Sciatic nerve (tissue), 2 donors: Measurements from ENCODE around the gene PRPF40B. TPM values are rescaled to one million over a fixed set of nuclear protein-coding genes. Genes with fewer than 3 reads are reported as not detected.

Experiments
- ATAC-seq: fragments of 200-7000 bp; cut with Tn5 transposase; one replicate; pipeline ENCODE4 v1.9.1; 2020; ENCODE audit warnings: mild to moderate bottlenecking, moderate library complexity
- DNase-seq: peaks from one replicate; pipeline ENCODE4 v3.0.0-alpha.2; 2020; ENCODE audit warnings: low spot score
- intact Hi-C: fragments of 100-400 bp; cut with DNase I; formaldehyde crosslinking; loops from one replicate; pipeline ENCODE4 v1.14.2; 2022
- total RNA-seq: library from RNA; stranded (reverse); fragmentation: NEBNext Ultra II Directional; extraction: Animal tissue kit (Norgen Biotek cat#: 25700); gene quantifications from one replicate; pipeline ENCODE4 v1.2.1, GENCODE V29; 2021
- donor health status: DM: no; HTN: no; CAD: no.
- donor health status: DM: no; HTN: no; CAD: no.

PRPF40B gene
- total RNA-seq: 37.9 TPM

GRCh38 chr12:49623142-49623904 is at the start of gene PRPF40B:
Gene PRPF40B, plus strand, starts transcription at chr12:49623561. Its CDS starts 30 bp downstream, at chr12:49623591.
- ATAC-seq (peak; percentile 93), DNase-seq (peak; percentile 90)
- intact Hi-C loops: no loop called here

GRCh38 chr12:49577589-49578315 is 45.6 kb upstream of the PRPF40B start:
- no peak for DNase-seq
- intact Hi-C loops: no loop called here
- ATAC-seq: no peak

GRCh38 chr12:49578471-49579112 is 44.8 kb upstream of the PRPF40B start:
- no peak for ATAC-seq
- intact Hi-C loops: no loop called here

GRCh38 chr12:49580572-49581535 is 42.5 kb upstream of the PRPF40B start:
- intact Hi-C loops: no loop called here
- peak; percentile 82 for DNase-seq

More at GRCh38 chr12:49578471-49579112, 44.8 kb upstream of the PRPF40B start:
- DNase-seq: no peak

GRCh38 chr12:49582201-49582600 is 41.2 kb upstream of the PRPF40B start:
- ATAC-seq (no peak), DNase-seq (no peak)
- intact Hi-C loops: no loop called here

More at GRCh38 chr12:49580572-49581535, 42.5 kb upstream of the PRPF40B start:
- peak; percentile 72 for ATAC-seq

GRCh38 chr12:49582850-49583249 is 40.5 kb upstream of the PRPF40B start:
- peak; percentile 43 for ATAC-seq
- intact Hi-C loops: no loop called here
- DNase-seq: peak; percentile 31

GRCh38 chr12:49583366-49584094 is 39.8 kb upstream of the PRPF40B start:
- peak; percentile 38 for ATAC-seq
- intact Hi-C loops: no loop called here
- DNase-seq: no peak

- ATAC-seq: peak; percentile 6
- no peak for DNase-seq
- intact Hi-C loops: no loop called here
Observed at GRCh38 chr12:49584591-49584990, 38.8 kb upstream of the PRPF40B start.

GRCh38 chr12:49585477-49586459 is 37.6 kb upstream of the PRPF40B start:
- DNase-seq (no peak), ATAC-seq (peak; percentile 37)
- intact Hi-C loops: no loop called here

- no peak for ATAC-seq
- no peak for DNase-seq
- intact Hi-C loops: no loop called here
Observed at GRCh38 chr12:49587174-49587908, 36.0 kb upstream of the PRPF40B start.

- intact Hi-C loops: no loop called here
- no peak for DNase-seq
- no peak for ATAC-seq
Observed at GRCh38 chr12:49588281-49588680, 35.1 kb upstream of the PRPF40B start.

- DNase-seq (no peak), ATAC-seq (no peak)
- intact Hi-C loops: no loop called here
Observed at GRCh38 chr12:49588721-49589516, 34.4 kb upstream of the PRPF40B start.

- ATAC-seq: no peak
- intact Hi-C loops: no loop called here
- DNase-seq: no peak
Observed at GRCh38 chr12:49598527-49598926, 24.8 kb upstream of the PRPF40B start.

GRCh38 chr12:49599961-49600360 is 23.4 kb upstream of the PRPF40B start:
- no peak for DNase-seq
- intact Hi-C loops: no loop called here
- ATAC-seq: no peak

- no peak for ATAC-seq
- no peak for DNase-seq
- intact Hi-C loops: no loop called here
Observed at GRCh38 chr12:49603721-49604120, 19.6 kb upstream of the PRPF40B start.

GRCh38 chr12:49604856-49605255 is 18.5 kb upstream of the PRPF40B start:
- intact Hi-C loops: no loop called here
- ATAC-seq (no peak), DNase-seq (no peak)
